ENCODE measurements around the gene CCT3. TPM values are rescaled to one million over a fixed set of nuclear protein-coding genes. Genes with fewer than 3 reads are reported as not detected.

CCT3 gene
- total RNA-seq, 1 experiment from 2014 or later: 619 TPM

DNA sequence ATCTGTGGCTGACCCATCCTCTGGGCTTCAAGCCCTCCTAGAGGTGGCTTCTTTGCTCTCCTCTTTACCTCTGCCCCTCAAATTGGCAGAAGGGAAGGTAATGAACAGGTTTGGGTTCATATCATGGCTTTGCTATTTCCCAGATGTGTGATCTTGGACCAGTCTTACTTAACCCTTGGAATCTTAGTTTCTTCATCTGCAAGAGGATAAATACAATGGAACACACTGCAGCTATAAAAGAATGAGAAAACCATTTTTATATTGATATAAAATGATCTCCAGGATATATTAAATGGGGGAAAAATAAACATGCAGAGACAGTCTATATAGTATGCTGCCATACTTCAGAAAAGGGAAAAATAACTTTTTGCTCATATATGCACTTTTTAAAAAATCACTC is 48.2 kb downstream of the CCT3 start:
- Histone ChIP-seq H3K27ac (ENCODE audit: low read depth, low read length) (no peak overlapping the region), H3K9me2 (ENCODE audit: insufficient read depth) (no peaks in the 10 kb centered on the region), H2AFZ (ENCODE audit: low read depth, low read length, poor library complexity, severe bottlenecking) (no peak overlapping the region), H3K79me2 (ENCODE audit: insufficient read depth, low read length) (no peaks in the 10 kb centered on the region), H3K4me1 (ENCODE audit: control insufficient read depth in 1 of 2, insufficient read depth in 2 of 2, low read length in 2 of 2) (peaks cover 2% of the 10 kb centered on the region in 2 experiments; a peak in 2 of 4 replicates), H3K9me3 (ENCODE audit: control insufficient read depth in 1 of 2, insufficient read depth in 1 of 2, low read depth in 1 of 2, low read length in 2 of 2) (no peaks in the 10 kb centered on the region), H4K20me1 (ENCODE audit: insufficient read depth) (no peaks in the 10 kb centered on the region), H3K36me3 (ENCODE audit: control insufficient read depth in 1 of 2, insufficient read depth in 2 of 2, low read length in 2 of 2) (no peaks in the 10 kb centered on the region; a peak in 1 of 4 replicates), H3K27me3 (ENCODE audit: insufficient read depth, low read length) (no peaks in the 10 kb centered on the region), H3K9ac (ENCODE audit: low read length) (no peak overlapping the region), H3K4me3 (replicated peaks in 1 of 2; ENCODE audit: low read depth in 1 of 2, low read length in 2 of 2) (no peak overlapping the region), H3K4me2 (ENCODE audit: low read length) (no peak overlapping the region)
- ChIA-PET CTCF (no interaction called here), POLR2A (interaction anchor here (1.5 kb wide), 1 partner anchor 11 kb away, joined by 3 read pairs; no protein-coding TSS in a partner anchor), RAD21 (ENCODE audit: low non-redundant PET in 1 of 2, low total read pairs in 2 of 2, uncharacterized antibody in 2 of 2, unreplicated experiment in 2 of 2) (no interaction called here)
- ATAC-seq: no peak
- no TSS peak for BruUV-seq (replicated peaks)
- intact Hi-C loops (cut with micrococcal nuclease): no loop called here
- TF ChIP-seq ZNF274 (IDR thresholded peaks at IDR 0.05; ENCODE audit: low read depth, low read length) (no peak), SP1 (IDR thresholded peaks at IDR 0.05; ENCODE audit: low read depth) (no peak), SRF (IDR thresholded peaks at IDR 0.05; ENCODE audit: low read depth) (no peak), RAD21 (IDR thresholded peaks at IDR 0.05; ENCODE audit: low read depth) (no peak), JUND (IDR thresholded peaks at IDR 0.05) (no peak), ZFX (IDR thresholded peaks at IDR 0.05) (no peak), EGR1 (IDR thresholded peaks at IDR 0.05; ENCODE audit: low read depth) (no peak), SIN3A (IDR thresholded peaks at IDR 0.05; ENCODE audit: low read depth) (no peak), YY1 (IDR thresholded peaks at IDR 0.05; ENCODE audit: extremely low read depth, insufficient replicate concordance, low read depth, low read length) (no peak), POLR2A (IDR thresholded peaks at IDR 0.05; ENCODE audit: borderline replicate concordance, extremely low read depth, insufficient read depth, insufficient read length) (no peak), EZH2 (IDR thresholded peaks at IDR 0.05) (no peak), EZH2phosphoT487 (IDR thresholded peaks at IDR 0.05; ENCODE audit: borderline replicate concordance) (no peak)
- TF ChIP-seq, protein P1, sequence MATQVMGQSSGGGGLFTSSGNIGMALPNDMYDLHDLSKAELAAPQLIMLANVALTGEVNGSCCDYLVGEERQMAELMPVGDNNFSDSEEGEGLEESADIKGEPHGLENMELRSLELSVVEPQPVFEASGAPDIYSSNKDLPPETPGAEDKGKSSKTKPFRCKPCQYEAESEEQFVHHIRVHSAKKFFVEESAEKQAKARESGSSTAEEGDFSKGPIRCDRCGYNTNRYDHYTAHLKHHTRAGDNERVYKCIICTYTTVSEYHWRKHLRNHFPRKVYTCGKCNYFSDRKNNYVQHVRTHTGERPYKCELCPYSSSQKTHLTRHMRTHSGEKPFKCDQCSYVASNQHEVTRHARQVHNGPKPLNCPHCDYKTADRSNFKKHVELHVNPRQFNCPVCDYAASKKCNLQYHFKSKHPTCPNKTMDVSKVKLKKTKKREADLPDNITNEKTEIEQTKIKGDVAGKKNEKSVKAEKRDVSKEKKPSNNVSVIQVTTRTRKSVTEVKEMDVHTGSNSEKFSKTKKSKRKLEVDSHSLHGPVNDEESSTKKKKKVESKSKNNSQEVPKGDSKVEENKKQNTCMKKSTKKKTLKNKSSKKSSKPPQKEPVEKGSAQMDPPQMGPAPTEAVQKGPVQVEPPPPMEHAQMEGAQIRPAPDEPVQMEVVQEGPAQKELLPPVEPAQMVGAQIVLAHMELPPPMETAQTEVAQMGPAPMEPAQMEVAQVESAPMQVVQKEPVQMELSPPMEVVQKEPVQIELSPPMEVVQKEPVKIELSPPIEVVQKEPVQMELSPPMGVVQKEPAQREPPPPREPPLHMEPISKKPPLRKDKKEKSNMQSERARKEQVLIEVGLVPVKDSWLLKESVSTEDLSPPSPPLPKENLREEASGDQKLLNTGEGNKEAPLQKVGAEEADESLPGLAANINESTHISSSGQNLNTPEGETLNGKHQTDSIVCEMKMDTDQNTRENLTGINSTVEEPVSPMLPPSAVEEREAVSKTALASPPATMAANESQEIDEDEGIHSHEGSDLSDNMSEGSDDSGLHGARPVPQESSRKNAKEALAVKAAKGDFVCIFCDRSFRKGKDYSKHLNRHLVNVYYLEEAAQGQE (IDR thresholded peaks at IDR 0.05; ENCODE audit: low read depth): no peak
- TF ChIP-seq, protein P2, sequence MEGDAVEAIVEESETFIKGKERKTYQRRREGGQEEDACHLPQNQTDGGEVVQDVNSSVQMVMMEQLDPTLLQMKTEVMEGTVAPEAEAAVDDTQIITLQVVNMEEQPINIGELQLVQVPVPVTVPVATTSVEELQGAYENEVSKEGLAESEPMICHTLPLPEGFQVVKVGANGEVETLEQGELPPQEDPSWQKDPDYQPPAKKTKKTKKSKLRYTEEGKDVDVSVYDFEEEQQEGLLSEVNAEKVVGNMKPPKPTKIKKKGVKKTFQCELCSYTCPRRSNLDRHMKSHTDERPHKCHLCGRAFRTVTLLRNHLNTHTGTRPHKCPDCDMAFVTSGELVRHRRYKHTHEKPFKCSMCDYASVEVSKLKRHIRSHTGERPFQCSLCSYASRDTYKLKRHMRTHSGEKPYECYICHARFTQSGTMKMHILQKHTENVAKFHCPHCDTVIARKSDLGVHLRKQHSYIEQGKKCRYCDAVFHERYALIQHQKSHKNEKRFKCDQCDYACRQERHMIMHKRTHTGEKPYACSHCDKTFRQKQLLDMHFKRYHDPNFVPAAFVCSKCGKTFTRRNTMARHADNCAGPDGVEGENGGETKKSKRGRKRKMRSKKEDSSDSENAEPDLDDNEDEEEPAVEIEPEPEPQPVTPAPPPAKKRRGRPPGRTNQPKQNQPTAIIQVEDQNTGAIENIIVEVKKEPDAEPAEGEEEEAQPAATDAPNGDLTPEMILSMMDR (IDR thresholded peaks at IDR 0.05 in 2 of 3, conservative IDR thresholded peaks at IDR 0.05 in 1 of 3; ENCODE audit: borderline replicate concordance in 1 of 3, insufficient read depth in 1 of 3, low read depth in 2 of 3, low read length in 2 of 3): no peak
- TF ChIP-seq, protein P3, sequence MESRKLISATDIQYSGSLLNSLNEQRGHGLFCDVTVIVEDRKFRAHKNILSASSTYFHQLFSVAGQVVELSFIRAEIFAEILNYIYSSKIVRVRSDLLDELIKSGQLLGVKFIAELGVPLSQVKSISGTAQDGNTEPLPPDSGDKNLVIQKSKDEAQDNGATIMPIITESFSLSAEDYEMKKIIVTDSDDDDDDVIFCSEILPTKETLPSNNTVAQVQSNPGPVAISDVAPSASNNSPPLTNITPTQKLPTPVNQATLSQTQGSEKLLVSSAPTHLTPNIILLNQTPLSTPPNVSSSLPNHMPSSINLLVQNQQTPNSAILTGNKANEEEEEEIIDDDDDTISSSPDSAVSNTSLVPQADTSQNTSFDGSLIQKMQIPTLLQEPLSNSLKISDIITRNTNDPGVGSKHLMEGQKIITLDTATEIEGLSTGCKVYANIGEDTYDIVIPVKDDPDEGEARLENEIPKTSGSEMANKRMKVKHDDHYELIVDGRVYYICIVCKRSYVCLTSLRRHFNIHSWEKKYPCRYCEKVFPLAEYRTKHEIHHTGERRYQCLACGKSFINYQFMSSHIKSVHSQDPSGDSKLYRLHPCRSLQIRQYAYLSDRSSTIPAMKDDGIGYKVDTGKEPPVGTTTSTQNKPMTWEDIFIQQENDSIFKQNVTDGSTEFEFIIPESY (IDR thresholded peaks at IDR 0.05; ENCODE audit: extremely low read depth, insufficient replicate concordance, low read length): no peak
- DNase-seq (ENCODE audit: low read depth, low spot score): no peak

Measured in HCT116 (cell line).